ENCODE results near the gene TMEM218. TPM values are rescaled to one million over a fixed set of nuclear protein-coding genes. Genes with fewer than 3 reads are reported as not detected.

The TMEM218 gene
- polyA plus RNA-seq, 1 experiment, result 15.1 TPM

DNA sequence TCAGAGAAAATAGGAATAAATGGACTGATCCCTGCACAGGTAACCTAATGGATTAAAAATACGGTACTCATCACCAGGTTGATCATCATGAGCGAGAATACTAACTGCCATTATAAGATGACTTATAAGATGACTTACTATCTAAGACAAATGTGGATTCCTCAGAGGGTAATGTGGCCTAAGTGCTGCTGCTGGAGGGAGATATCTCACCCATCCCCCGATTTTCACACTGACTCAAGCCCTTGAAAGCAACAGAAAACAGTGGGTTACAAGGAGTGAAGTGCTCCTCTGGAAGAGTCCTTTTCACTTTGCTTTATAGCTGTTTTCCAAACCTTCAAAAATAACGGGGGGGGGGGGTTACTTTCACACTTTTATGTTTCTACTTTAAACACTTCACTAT is 920 bp downstream of the TMEM218 start:
- no peak for DNase-seq (ENCODE audit: low read depth)
- ChIA-PET CTCF (interaction anchor here (0.6 to 1.3 kb wide), 2 partner anchors 352 to 463 kb away, joined by 4 to 5 read pairs; no protein-coding TSS in a partner anchor), POLR2A (no interaction called here)
- Histone ChIP-seq H3K36me3 (ENCODE audit: control insufficient read depth, insufficient read depth, low read length) (no peaks in the 10 kb centered on the region), H3K27me3 (ENCODE audit: control insufficient read depth, insufficient read depth, low read length) (no peaks in the 10 kb centered on the region), H3K4me3 (ENCODE audit: low read depth, low read length) (peak overlapping the region; percentile 96)
- TF ChIP-seq, protein P1, sequence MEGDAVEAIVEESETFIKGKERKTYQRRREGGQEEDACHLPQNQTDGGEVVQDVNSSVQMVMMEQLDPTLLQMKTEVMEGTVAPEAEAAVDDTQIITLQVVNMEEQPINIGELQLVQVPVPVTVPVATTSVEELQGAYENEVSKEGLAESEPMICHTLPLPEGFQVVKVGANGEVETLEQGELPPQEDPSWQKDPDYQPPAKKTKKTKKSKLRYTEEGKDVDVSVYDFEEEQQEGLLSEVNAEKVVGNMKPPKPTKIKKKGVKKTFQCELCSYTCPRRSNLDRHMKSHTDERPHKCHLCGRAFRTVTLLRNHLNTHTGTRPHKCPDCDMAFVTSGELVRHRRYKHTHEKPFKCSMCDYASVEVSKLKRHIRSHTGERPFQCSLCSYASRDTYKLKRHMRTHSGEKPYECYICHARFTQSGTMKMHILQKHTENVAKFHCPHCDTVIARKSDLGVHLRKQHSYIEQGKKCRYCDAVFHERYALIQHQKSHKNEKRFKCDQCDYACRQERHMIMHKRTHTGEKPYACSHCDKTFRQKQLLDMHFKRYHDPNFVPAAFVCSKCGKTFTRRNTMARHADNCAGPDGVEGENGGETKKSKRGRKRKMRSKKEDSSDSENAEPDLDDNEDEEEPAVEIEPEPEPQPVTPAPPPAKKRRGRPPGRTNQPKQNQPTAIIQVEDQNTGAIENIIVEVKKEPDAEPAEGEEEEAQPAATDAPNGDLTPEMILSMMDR (IDR thresholded peaks at IDR 0.05; ENCODE audit: insufficient read depth, low read depth, low read length), result no peak

DNA sequence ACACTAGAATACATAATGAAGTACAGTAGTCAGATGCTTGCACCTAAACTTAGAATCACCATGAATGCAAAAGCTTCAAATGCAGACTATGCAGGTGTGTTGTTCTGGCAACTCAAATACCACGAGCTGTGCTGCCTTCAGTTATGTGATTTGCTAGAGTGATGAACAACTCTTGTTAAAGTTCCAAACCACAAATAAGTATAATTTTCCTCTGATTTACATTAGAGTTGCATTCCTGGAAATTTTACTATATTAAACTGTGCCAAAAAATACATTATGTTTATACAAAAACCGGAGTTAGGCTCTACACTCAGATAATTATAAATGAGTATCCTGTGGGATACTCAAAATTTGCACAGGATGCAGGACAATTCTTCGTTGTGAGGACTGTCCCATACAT is 3.0 kb downstream of the TMEM218 start:
- no peak for DNase-seq (ENCODE audit: low read depth)
- no peaks in the 10 kb centered on the region for H3K36me3 ChIP-seq (ENCODE audit: control insufficient read depth, insufficient read depth, low read length)
- ChIA-PET CTCF (interaction anchor here (1.4 kb wide), 1 partner anchor 296 kb away, joined by 6 read pairs; no protein-coding TSS in a partner anchor), POLR2A (no interaction called here)
- H3K4me3 ChIP-seq (ENCODE audit: low read depth, low read length), result no peak overlapping the region
- H3K27me3 ChIP-seq (ENCODE audit: control insufficient read depth, insufficient read depth, low read length), result no peaks in the 10 kb centered on the region
- TF ChIP-seq, protein P1 (IDR thresholded peaks at IDR 0.05; ENCODE audit: insufficient read depth, low read depth, low read length), result no peak

DNA sequence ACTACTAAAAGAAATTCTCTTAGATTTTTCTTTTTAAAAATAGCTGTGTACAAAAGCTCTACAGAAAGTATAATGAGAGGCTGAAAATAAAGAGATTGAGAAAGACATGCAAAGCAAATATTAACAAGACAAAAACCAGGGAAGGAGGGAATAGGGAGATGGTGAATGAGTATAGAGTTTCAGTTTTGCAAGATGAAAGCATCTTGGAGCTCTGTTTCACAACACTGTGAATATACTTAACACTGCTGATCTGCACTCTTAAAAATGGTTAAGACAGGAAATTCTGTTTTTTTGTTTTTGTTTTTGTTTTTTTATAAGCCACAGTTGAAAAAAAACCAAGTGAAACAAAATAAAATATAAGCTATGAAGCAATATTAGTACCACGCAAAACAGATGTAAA is 5.5 kb downstream of the TMEM218 start:
- TF ChIP-seq, protein P1 (IDR thresholded peaks at IDR 0.05; ENCODE audit: insufficient read depth, low read depth, low read length), result no peak
- POLR2A ChIA-PET, result no interaction called here
- H3K36me3 ChIP-seq (ENCODE audit: control insufficient read depth, insufficient read depth, low read length), result 0 out of 2 replicates have a peak, but pooled peaks cover 1% of the 10 kb centered on the region
- no peak for DNase-seq (ENCODE audit: low read depth)
- CTCF ChIA-PET, result no interaction called here
- no peak overlapping the region for H3K4me3 ChIP-seq (ENCODE audit: low read depth, low read length)
- H3K27me3 ChIP-seq (ENCODE audit: control insufficient read depth, insufficient read depth, low read length), result no peaks in the 10 kb centered on the region

DNA sequence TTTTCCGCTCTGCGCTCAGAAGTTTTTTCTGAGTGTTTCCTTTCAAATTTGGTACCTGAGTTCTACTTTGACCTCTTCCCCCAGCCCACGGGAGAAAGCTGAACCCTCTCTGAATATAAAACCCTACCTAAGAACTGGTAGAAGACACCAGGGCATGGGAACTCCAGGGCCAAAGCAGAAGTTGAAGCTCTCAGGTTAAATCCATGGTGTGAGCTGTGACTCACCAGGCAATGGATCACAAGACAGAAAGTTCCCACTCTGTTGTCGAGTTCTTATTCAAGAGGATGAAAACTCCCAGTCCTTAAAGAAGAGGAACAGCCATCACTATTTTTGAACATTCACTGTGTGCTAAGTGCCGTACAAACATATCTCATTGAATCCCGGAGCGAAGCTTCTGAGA is 8.9 kb downstream of the TMEM218 start:
- Histone ChIP-seq H3K36me3 (ENCODE audit: control insufficient read depth, insufficient read depth, low read length) (peaks cover 6% of the 10 kb centered on the region), H3K27me3 (ENCODE audit: control insufficient read depth, insufficient read depth, low read length) (no peaks in the 10 kb centered on the region), H3K4me3 (ENCODE audit: low read depth, low read length) (no peak overlapping the region)
- TF ChIP-seq, protein P1 (IDR thresholded peaks at IDR 0.05; ENCODE audit: insufficient read depth, low read depth, low read length), result no peak
- ChIA-PET CTCF (interaction anchor here (2.1 kb wide), 1 partner anchor 11 kb away, joined by 8 read pairs; no protein-coding TSS in a partner anchor), POLR2A (no interaction called here)
- DNase-seq (ENCODE audit: low read depth), result no peak

DNA sequence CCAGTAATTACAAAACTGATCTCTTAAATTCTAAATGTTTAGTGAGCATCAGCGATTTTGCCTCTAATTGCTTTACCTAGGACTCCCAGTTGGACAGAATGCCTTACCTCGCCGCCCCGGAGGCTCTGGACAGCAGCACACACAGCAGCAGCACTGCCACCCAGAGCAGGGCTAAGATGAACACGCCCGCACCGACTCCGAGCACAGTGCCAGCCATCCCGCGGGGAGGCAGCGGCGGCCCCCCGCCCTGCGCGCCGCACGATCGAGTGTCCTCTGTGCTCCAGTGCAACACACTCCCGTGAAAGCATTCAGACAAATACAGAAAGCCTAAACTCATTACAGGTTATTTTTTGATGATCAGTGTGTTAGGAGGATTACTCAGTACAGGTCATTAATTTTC is 9.4 kb downstream of the TMEM218 start:
- Histone ChIP-seq H3K27me3 (ENCODE audit: control insufficient read depth, insufficient read depth, low read length) (no peaks in the 10 kb centered on the region), H3K36me3 (ENCODE audit: control insufficient read depth, insufficient read depth, low read length) (peaks cover 6% of the 10 kb centered on the region), H3K4me3 (ENCODE audit: low read depth, low read length) (no peak overlapping the region)
- CTCF ChIA-PET, result no interaction called here
- POLR2A ChIA-PET, result no interaction called here
- no peak for DNase-seq (ENCODE audit: low read depth)
- TF ChIP-seq, protein P1 (IDR thresholded peaks at IDR 0.05; ENCODE audit: insufficient read depth, low read depth, low read length), result no peak
